GM04503 (cell line): ENCODE results near the gene AKAP17A.
"Not testable (repeated sequence)": the region's sequence is repeated elsewhere in the genome, so short reads cannot be mapped to it uniquely, and the experiment has no call there.

Experiments
- DNase-seq: peaks from one replicate; pipeline ENCODE4 v3.0.0-alpha.2; 2012; ENCODE audit warnings: low read depth

Gene AKAP17A

DNA sequence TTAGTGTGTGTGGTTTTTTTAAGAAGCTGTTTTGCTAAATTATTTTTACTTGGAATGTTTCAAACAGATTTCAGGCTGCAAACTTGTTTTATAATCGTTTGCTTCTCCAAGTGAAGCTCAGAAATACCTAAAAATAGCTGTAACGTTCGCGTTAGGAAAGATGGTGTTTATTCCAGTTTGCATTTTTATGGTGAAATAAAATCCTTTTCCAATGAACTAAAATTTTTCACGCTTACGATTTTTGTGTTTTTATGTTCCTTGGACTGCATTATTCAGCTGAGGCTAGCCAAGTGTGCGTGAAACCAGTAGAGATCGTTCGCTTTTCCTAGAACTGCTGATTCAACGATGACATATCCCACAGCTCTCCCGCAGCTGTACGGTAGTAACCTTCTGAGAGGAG lies 10.9 kb downstream of the AKAP17A start:
- no peak for DNase-seq

DNA sequence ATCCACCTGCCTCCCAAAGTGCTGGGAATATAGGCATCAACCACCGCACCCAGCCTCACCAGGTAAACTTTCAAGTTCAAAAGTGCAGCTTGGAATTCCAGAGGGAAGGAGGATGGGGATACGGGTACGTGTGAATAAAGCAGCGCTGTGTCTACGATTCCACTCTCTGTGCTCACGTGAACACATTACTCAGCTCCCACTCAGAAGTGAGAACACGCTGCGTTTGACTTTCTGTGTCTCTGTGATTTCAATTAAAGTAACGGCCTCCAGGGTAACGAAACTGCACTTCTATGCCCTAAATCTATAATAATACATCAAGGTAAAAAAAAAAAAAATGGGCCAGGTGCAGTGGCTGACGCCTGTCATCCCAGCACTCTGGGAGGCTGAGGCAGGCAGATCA lies 15.1 kb downstream of the AKAP17A start:
- no peak for DNase-seq

DNA sequence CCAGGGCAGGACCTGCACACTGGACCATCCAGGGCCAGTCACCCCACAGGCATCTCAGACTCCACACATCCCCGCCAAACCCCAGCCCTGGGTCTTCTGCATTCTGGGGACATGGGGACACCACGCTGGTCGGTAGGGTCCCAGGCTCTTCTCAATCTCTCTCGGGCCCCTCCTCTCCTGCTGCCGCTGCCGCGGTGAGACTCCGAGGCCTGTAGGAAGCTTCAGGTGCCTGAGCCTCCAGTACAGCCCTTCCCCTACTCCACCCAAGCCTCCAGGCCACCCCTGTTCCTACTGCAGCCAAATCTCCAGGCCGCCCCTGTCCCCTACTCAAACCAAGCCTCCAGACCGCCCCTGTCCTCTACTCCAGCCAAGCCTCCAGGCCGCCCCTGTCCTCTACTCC lies 17.9 kb downstream of the AKAP17A start:
- no peak for DNase-seq

DNA sequence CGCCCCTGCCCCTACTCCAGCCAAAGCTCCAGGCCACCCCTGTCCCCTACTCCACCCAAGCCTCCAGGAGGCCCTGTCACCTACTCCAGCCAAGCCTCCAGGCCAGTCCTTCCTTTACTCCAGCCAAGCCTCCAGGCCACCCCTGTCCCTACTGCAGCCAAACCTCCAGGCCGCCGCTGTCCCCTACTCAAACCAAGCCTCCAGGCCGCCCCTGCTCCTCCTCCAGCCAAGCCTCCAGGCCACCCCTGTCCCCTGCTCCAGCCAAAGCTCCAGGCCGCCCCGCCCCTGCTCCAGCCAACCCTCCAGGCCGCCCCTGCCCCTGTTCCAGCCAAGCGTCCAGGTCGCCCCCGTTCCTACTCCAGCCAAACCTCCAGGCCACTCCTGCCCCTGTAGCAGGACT lies 18.4 kb downstream of the AKAP17A start:
- no peak for DNase-seq

DNA sequence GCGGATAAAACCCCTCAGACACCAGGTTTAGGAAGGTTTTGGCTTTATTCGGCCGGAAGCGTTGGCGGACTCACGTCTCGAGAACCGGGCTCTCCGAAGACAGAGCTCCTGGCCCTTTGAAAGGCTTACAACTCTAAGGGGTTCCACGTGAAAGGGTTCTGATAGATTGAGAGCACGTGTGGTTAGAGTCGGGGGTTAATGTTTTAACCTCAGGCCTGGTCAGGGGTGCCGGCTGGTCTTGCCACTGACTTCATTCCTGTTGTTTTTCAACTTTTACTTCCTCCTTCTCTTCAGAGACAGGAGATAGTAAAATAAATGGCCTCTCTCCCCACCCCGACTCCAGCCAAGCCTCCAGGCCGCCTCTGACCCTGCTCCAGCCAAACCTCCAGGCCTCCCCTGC lies 18.8 kb downstream of the AKAP17A start:
- DNase-seq = no peak

DNA sequence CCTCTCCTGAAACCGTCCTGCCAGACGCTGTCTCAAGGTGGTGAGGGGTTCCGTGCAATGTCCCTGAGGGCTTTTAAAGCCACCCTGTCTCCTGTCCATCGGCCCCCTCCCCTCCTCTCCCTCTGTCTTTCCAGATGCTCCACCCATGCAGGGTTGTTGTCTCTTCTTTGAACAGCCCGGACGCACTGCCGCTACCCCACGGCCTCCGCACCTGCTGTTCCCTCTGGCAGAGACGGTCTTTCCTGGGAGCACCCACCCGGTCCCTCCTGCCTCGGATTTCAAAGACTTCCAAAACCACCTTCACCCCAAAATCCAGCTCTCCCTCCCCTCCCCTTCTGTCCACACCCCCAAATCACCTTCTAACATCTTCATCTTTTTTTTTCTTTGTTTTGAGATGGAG lies 19.3 kb downstream of the AKAP17A start:
- DNase-seq = no peak

DNA sequence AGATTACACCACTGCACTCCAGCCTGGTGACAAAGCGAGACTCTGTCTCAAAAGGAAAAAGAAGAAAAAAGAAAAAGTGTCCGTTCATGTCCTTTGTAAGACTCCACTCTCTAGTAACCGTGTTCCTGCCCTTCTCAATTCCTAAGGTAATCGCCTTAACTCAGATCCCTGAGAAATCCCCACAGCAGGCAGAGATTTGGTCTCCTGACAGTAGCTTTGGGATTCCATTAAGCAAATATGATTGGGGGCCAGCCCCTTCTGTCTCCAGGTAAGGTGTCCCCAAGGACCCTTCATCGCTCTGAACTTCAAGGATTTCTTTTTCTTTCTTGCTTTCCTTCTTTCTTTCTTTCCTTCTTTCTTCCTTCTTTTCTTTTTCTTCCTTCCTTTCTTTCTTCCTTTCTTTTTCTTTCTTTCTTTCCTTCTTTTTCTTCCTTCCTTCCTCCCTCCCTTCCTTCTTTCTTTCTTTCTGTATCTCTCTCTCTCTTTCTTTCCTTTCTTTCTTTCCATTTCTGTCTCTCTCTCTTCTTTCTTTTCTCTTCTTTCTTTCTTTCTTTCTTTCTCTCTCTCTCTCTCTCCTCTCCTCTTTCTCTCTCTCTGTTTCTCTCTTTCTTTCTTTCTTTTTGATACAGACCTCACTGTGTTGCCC lies 21.4 kb downstream of the AKAP17A start:
- DNase-seq = no peak

DNA sequence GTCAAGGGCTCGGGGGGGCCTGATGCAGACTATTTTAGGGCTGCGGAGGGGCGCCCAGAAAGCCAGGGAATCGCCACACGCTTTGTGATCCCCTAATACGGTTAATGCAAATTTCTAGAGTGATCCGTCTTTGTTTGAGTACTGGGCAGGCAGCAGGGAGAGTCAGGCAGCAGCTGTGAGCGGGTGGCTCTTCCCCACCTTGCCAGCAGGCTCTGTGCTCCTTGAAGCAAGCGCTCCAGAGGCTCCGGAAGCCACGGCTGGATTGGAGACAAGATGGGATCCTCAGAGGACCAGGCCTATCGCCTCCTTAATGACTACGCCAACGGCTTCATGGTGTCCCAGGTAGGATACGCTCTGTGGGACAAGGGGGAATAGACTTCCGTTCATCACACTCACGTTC lies 23.5 kb downstream of the AKAP17A start, which contains the start of gene ASMT:
Gene ASMT, plus strand, starts transcription at position 133 of the 400 bp plus-strand sequence. Its CDS starts 141 bp downstream, at position 274.
- no peak for DNase-seq

DNA sequence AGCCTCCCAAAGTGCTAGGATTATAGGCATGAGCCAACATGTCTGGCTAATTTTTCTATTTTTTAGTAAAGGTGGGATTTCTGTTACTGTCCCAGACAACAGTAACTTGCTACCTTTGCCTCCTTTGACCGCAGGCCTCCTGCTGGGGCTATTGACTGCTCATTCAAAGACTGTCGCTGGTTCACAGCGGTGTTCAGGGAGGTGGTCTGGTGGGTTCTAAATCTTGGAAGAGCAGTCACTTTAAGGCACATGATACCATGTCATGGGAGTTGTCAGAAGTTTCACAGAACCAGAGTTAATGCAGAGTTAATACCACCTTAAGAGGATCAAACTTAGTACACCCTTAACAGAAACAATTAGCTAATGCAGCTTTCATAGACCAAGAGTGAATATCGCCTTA lies 27.3 kb downstream of the AKAP17A start:
- no peak for DNase-seq

DNA sequence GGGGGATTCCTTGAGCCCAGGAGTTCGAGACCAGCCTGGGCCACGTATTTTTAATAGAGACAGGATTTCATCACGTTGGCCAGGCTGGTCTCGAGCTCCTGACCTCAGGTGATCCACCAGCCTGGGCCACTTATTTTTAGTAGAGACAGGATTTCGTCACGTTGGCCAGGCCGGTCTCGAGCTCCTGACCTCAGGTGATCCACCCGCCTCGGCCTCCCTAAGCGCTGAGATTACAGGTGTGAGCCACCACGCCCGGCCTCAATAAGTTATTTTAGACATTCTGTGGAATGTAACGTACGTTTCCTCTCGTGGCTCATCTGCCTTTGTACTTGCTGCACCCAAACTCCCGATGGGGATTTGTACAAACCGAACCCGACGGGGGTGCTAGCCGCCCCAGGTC lies 32.3 kb downstream of the AKAP17A start:
- DNase-seq = no peak

DNA sequence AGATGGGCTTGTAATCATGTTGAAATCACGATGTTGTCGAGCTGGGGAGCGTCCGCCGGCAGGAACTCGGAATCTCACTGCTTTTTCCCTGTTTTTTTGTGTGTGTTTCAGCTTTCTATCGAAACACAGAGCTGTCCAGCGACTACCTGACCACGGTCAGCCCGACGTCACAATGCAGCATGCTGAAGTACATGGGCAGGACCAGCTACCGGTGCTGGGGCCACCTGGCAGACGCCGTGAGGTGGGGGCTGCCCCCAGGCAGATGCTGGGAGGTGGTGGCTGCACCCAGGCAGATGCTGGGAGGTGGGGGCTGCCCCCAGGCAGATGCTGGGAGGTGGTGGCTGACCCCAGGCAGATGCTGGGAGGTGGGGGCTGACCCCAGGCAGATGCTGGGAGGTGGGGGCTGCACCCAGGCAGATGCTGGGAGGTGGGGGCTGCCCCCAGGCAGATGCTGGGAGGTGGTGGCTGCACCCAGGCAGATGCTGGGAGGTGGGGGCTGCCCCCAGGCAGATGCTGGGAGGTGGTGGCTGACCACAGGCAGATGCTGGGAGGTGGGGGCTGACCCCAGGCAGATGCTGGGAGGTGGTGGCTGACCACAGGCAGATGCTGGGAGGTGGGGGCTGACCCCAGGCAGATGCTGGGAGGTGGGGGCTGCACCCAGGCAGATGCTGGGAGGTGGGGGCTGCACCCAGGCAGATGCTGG lies 32.9 kb downstream of the AKAP17A start:
- not testable (repeated sequence) for DNase-seq

DNA sequence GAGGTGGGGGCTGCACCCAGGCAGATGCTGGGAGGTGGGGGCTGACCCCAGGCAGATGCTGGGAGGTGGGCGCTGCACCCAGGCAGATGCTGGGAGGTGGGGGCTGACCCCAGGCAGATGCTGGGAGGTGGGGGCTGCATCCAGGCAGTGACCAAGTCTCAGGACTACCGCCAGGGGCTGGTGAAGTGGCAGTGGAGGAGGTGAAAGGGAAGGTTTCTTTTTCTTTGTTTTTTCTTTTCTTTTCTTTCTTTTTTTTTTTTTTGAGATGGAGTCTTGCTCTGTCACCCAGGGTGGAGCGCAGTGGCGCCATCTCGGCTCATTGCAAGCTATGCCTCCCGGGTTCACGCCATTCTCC lies 33.4 kb downstream of the AKAP17A start:
- not testable (repeated sequence) for DNase-seq

DNA sequence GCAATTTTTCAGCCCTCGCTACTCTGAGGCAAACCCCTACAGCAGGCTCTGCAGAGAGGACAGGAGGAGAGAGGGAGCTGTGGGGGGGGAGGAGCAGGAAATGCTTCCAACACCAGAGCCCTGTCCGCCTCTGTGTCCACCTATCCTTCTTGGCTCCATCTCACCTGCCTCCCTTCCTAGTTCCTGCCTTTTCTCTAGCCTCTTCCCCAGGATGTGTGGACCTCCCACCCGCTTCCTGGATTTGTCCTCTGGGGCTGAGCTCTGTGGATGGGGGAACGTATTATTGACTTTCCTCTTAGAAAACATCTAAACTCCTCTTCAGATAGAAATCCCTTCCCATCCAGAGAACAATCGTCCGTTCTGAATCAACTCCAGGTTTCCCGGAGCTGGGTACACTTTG lies 37.8 kb downstream of the AKAP17A start:
- no peak for DNase-seq

DNA sequence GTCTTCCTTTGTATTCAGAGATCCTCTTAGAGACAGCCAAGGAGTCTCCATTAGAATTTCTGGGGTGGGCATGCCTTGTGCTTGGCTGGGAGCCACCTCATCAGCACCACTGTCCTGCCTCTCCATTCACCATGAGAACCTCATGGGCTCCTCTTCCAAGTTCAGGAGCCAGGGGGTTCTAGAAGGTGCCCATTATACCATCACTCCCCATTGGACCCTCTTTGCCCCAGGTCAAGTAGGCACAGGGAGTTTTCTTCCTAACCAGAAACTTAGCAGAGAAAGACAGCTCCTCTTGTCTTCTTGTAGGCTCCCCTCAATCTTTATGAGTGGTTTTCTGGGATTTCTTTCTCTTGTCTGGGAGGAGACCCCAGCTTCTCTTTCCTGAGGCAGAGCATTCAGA lies 54.6 kb downstream of the AKAP17A start:
- no peak for DNase-seq

DNA sequence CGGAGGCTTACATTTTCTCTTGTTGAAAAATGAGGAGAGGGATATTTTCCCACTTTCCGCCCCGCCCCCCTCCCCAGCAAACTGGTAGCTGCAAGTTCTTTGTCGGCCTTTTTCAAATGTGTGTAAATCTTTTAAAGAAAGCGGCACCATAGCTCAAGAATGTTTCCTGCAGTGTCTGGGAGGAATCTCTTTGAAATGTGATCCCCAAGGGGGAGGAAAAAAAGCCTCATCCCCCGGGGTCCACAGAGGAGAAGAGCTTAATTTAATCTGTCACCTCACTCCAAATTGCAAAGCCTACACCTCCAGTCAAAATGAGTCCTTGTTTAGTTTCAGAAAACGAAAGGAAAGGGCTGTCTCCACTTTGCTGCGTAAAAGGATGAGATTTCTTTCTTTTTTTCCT lies 58.2 kb downstream of the AKAP17A start:
- DNase-seq = no peak
